Esophagus squamous epithelium (tissue), 5 donors: ENCODE results near the gene GATA5. TPM values are rescaled to one million over a fixed set of nuclear protein-coding genes. Genes with fewer than 3 reads are reported as not detected.

Experiments used
- DNase-seq: peaks from one replicate; lab custom pipeline; 2025; lab: John Stamatoyannopoulos, UW
- H3K27ac ChIP-seq, 4 donors: fragments of 200-600 bp; sonication (generic); one replicate each; pipeline ENCODE4 v1.5.1; 2016 to 2019; ENCODE audit warnings: mild to moderate bottlenecking in 1 of 4
- H3K27me3 ChIP-seq, 4 donors: fragments of 200-600 bp; sonication (generic); 1 replicate in 3 of 4; 2 replicates in 1 of 4; pipeline versions ENCODE4 v1.5.1 to v1.6.0; 2017 to 2021; ENCODE audit warnings: antibody characterized with exemption in 1 of 4
- H3K36me3 ChIP-seq, 3 donors: fragments of 200-600 bp; sonication (generic); one replicate each; pipeline ENCODE4 v1.5.1; 2016 to 2019
- H3K4me1 ChIP-seq, 3 donors: fragments of 200-600 bp; sonication (generic); one replicate each; pipeline ENCODE4 v1.5.1; 2017 to 2019
- H3K4me3 ChIP-seq, 4 donors: fragments of 200-600 bp; sonication (generic); 1 replicate in 3 of 4; 2 replicates in 1 of 4; pipeline ENCODE4 v1.5.1; 2016 to 2019; ENCODE audit warnings: mild to moderate bottlenecking in 2 of 4, moderate library complexity in 1 of 4
- H3K9me3 ChIP-seq, 3 donors: fragments of 200-600 bp; sonication (generic); one replicate each; pipeline ENCODE4 v1.5.1; 2016 to 2019
- POLR2A ChIP-seq, 4 donors: fragments of 450-650 bp; IDR thresholded peaks; one replicate each; pipeline ENCODE4 v1.6.1; 2017; ENCODE audit warnings: antibody characterized with exemption in 4 of 4, mild to moderate bottlenecking in 4 of 4, moderate library complexity in 3 of 4
- WGBS, 2 donors: methylation state at CpG; one replicate each; pipeline ENCODE4 v1.1.5; 2018; 5-methylcytosine and 5-hydroxymethylcytosine counted together
- intact Hi-C: fragments of 100-400 bp; cut with DNase I; formaldehyde crosslinking; loops from one replicate; pipeline ENCODE4 v1.15.0; 2022
- total RNA-seq, 4 donors: library from RNA; depleted of rRNA; stranded (reverse); fragments of >200 nt; gene quantifications; one replicate each; pipeline ENCODE4 v1.1.0, GENCODE V29; 2016
- TF ChIP-seq, protein P1 (sequence below), 6 experiments: fragments of 450-650 bp in 4 of 6; fragments of 200-600 bp in 2 of 6; sonication (generic) in 2 of 6; IDR thresholded peaks; one replicate each; pipeline ENCODE4 v1.5.1; 2016 to 2019; ENCODE audit warnings: antibody characterized with exemption in 6 of 6, mild to moderate bottlenecking in 4 of 6, moderate library complexity in 4 of 6
- donor health status: DM: yes; HTN: yes; CAD: no.

The GATA5 gene
- total RNA-seq, 4 donors from 2014 or later, result 0.19 to 0.85 TPM; not detected in 2

DNA sequence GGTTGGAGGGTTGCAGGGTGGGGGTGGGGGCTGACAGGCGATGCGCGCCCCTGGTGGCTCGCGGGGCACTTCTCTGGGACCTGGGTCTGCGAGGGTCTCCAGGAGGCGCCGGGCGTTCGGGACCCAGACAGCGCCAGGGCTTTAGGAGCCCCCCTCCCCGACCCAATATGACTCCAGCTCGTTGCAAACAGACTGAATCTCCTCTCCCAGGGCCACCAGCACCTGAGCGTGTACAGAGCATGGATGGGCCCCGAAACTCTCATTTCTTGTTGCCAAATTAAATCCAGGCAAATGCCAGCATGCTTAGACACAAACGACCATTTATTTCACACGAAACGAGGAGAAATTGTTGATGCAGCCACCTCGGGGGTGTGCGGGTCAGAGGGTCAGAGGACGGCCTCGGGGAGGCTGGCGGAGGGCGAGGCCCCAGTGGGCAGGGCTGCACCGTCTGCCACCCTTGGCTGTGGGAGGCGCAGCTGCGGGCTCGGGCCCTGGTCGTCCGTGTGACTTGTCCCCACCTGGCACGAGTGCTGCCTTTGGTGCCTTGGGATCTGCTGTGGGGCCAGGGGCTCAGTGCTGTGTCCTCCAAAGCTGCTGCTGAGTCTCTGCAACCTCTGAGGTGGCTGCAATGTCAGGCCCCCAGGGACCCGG is 20.9 kb upstream of the GATA5 start:
- 14 to 43% methylated on average over 4 to 7 of the region's 32 CpGs for WGBS, 2 donors
- peaks cover 17 to 55% (median 22%) of the 10 kb centered on the region in 3 donors for H3K4me1 ChIP-seq
- intact Hi-C loops, result loop anchor here (10.0 kb wide), 1 partner anchor 288 kb away; no protein-coding TSS in a partner anchor
- no peak overlapping the region for H3K27ac ChIP-seq
- H3K4me3 ChIP-seq, result no peak overlapping the region
- H3K27me3 ChIP-seq, result peaks cover 0 to 26% (median 0%) of the 10 kb centered on the region in 4 donors
- H3K36me3 ChIP-seq, result no peaks in the 10 kb centered on the region
- TF ChIP-seq POLR2A (IDR thresholded peaks at IDR 0.05), result no peak
- TF ChIP-seq, protein P1, sequence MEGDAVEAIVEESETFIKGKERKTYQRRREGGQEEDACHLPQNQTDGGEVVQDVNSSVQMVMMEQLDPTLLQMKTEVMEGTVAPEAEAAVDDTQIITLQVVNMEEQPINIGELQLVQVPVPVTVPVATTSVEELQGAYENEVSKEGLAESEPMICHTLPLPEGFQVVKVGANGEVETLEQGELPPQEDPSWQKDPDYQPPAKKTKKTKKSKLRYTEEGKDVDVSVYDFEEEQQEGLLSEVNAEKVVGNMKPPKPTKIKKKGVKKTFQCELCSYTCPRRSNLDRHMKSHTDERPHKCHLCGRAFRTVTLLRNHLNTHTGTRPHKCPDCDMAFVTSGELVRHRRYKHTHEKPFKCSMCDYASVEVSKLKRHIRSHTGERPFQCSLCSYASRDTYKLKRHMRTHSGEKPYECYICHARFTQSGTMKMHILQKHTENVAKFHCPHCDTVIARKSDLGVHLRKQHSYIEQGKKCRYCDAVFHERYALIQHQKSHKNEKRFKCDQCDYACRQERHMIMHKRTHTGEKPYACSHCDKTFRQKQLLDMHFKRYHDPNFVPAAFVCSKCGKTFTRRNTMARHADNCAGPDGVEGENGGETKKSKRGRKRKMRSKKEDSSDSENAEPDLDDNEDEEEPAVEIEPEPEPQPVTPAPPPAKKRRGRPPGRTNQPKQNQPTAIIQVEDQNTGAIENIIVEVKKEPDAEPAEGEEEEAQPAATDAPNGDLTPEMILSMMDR (IDR thresholded peaks at IDR 0.05), result peak; percentile 38 to 52 (median 46)
- no peak for DNase-seq
- no peaks in the 10 kb centered on the region for H3K9me3 ChIP-seq

- Histone ChIP-seq H3K27me3 (peaks cover 0 to 30% (median 0%) of the 10 kb centered on the region in 4 donors), H3K36me3 (no peaks in the 10 kb centered on the region), H3K4me1 (peaks cover 17 to 52% (median 21%) of the 10 kb centered on the region in 3 donors), H3K27ac (peak overlapping the region in 3 of 4 donors; percentile 42 to 52 (median 49)), H3K4me3 (no peak overlapping the region), H3K9me3 (no peaks in the 10 kb centered on the region)
- intact Hi-C loops, result loop anchor here (10.0 kb wide), 1 partner anchor 289 kb away; no protein-coding TSS in a partner anchor
- WGBS, 2 donors, result 50 to 67% methylated on average over 3 of the region's 34 CpGs
- DNase-seq, result no peak
- TF ChIP-seq, protein P1 (IDR thresholded peaks at IDR 0.05), result no peak
- TF ChIP-seq POLR2A (IDR thresholded peaks at IDR 0.05), result no peak
Observed at GRCh38 chr20:62495749-62496567, 20.2 kb upstream of the GATA5 start.

- Histone ChIP-seq H3K4me3 (no peak overlapping the region), H3K27ac (peak overlapping the region in 3 of 4 donors; percentile 42 to 52 (median 49)), H3K9me3 (no peaks in the 10 kb centered on the region), H3K27me3 (peaks cover 0 to 30% (median 0%) of the 10 kb centered on the region in 4 donors), H3K4me1 (peaks cover 12 to 55% (median 21%) of the 10 kb centered on the region in 3 donors), H3K36me3 (no peaks in the 10 kb centered on the region)
- no peak for DNase-seq
- 65 to 76% methylated on average over 9 to 13 of the region's 26 CpGs for WGBS, 2 donors
- no peak for TF ChIP-seq POLR2A (IDR thresholded peaks at IDR 0.05)
- TF ChIP-seq, protein P1 (IDR thresholded peaks at IDR 0.05), result no peak
- intact Hi-C loops, result loop anchor here (10.0 kb wide), 1 partner anchor 290 kb away; no protein-coding TSS in a partner anchor
Observed at GRCh38 chr20:62494980-62495748, 19.4 kb upstream of the GATA5 start.

DNA sequence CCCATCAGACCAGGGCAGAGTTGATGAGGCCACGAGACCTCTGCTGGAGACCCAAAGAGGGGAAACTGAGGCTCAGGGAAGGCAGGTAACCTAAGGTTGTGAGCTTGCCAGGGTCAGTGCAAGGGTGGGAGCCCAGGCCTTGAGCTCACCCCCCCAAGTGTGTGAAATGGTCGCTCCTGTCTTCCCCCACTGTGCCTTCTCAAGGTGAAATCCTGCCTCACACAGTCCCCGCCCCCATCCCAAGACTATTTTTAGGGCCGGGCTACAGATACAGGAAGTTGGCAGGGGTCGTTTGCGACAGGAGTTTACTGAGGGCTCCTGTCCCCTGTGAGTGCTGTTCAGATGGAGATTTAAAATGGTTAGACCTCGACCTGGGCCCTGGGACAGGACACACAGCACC is 18.7 kb upstream of the GATA5 start:
- TF ChIP-seq, protein P1 (IDR thresholded peaks at IDR 0.05), result no peak
- TF ChIP-seq POLR2A (IDR thresholded peaks at IDR 0.05), result no peak
- Histone ChIP-seq H3K4me1 (peaks cover 11 to 55% (median 22%) of the 10 kb centered on the region in 3 donors), H3K27me3 (peaks cover 0 to 35% (median 0%) of the 10 kb centered on the region in 4 donors), H3K27ac (peak overlapping the region in 1 of 4 donors; percentile 52), H3K9me3 (no peaks in the 10 kb centered on the region), H3K4me3 (no peak overlapping the region), H3K36me3 (no peaks in the 10 kb centered on the region)
- WGBS, 2 donors, result 50 to 80% methylated on average over 1 to 5 of the region's 7 CpGs
- DNase-seq, result no peak
- intact Hi-C loops, result loop anchor here (10.0 kb wide), 1 partner anchor 290 kb away; no protein-coding TSS in a partner anchor
